ENCODE measurements around the gene DOHH.
A peak's percentile ranks its signal among the peaks of the same experiment; 100 is the strongest.

Gene DOHH

DNA sequence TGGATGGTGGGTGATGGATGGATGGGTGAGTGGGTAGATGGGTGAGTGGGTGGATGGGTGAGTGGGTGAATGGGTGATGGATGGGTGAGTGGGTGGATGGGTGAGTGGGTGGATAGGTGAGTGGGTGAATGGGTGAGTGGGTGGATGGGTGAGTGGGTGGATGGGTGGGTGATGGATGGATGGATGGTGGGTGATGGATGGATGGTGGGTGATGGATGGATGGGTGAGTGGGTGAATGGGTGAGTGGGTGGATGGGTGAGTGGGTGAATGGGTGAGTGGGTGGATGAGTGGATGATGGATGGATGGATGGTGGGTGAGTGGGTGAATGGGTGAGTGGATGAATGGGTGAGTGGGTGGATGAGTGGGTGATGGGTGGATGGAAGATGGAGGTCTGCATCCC is 23.0 kb downstream of the DOHH start:
- DNase-seq: no peak

DNA sequence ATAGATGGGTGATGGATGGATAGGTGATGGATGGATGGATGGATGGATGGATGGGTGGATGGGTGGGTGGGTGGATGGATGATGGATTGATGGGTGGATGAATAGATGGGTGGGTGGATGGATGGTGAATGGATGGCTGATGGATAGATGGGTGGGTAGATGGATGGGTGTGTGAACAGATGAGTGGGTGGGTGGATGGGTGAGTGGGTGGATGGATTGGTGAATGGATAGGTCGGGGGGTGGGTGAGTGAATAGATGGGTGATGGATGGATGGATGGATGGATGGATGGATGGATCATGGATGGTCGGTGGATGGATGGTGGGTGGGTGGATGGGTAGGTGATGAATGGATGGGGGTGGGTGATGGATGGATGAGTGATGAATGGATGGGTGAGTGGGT is 23.6 kb downstream of the DOHH start:
- no peak for DNase-seq

DNA sequence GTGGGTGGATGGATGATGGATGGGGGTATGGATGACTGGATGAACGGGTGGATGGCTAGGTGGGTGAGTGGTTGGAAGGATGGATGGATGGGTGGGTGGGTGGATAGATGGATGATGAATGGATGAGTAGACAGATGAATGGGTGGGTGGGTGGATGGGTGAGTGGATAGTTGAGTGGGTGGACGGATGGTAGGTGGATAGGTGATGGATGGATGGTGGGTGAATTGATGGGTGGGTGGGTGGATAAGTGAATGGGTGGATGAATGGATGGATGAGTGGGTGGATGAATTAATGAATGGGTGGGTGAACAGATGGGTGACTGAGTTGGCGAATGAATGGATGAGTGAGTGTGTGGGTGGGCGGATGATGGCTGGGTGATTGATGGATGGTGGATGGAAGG is 25.0 kb downstream of the DOHH start:
- no peak for DNase-seq

DNA sequence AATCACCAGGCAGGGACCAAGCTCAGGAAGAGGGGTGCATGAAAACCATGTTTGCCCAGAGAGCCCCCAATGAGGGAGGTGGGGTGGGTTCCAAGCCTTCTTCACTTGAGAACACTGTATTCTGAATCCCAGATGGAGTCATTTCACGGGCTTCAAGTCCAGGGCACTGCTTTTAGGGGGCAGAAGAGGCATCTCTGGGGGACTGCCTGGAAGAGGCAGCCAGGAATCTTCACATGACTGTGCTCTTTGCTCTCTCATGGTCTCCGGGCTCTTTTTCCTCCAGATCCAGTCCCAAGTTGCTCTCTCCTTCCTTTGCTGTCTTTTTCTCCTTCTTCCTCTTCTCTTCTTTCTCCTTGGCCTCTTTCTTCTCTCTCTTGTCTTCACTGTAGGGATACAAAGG is 25.9 kb downstream of the DOHH start:
- DNase-seq: no peak

DNA sequence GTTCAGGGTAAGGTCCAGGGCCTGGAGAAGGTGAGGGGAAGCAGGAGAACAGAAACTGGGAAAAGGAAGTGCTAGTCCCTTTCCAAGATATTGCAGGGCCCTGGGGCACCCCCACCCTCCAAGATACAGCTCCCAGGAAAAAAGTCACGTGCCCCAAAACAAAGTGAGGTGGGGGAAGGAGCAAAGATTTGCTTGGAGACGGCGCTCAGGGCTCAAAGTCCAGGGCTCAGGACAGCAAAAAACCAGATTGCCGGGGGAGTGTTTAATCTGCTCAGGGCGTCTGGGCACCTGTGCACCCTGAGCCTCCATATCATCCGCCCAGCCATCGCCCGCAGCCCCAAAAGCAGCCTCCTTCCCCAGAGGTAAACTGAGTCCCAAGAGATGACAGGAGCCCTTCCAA is 26.5 kb downstream of the DOHH start:
- no peak for DNase-seq

DNA sequence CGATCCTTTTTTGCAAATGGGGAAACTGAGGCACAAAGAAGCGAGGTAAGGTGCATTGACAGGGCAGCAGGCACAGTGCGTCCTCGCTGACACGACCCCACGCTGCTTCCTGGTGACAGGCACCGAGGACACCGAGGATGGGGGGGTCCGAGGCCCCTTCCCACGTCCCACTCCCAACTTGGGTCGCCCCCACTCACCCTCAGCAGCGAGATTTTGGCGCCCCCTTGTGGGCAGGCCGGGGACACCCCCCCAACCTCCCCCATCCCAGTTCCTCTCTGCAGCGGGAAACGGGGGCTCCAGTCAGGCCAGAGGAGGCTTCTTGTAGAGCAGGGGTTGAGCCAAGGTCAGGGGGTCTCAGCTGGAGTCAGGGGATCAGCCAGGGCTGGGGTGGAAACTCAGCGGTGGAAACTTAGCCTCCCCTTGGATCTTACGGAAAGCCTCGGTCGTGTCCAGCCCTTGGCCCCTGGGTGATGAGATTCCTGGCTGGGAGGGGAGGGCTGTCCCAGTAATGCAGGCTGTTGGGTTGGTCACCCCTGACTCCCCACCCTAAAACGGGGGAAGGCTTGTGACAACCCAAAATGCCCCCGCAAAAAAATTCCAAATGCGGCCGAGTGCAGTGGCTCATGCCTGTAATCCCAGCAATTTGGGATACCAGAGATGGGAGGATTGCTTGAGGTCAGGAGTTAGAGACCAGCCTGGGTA is 28.4 kb downstream of the DOHH start:
- DNase-seq: peak in 5 of 6 experiments; percentile 12 to 35 (median 23)

DNA sequence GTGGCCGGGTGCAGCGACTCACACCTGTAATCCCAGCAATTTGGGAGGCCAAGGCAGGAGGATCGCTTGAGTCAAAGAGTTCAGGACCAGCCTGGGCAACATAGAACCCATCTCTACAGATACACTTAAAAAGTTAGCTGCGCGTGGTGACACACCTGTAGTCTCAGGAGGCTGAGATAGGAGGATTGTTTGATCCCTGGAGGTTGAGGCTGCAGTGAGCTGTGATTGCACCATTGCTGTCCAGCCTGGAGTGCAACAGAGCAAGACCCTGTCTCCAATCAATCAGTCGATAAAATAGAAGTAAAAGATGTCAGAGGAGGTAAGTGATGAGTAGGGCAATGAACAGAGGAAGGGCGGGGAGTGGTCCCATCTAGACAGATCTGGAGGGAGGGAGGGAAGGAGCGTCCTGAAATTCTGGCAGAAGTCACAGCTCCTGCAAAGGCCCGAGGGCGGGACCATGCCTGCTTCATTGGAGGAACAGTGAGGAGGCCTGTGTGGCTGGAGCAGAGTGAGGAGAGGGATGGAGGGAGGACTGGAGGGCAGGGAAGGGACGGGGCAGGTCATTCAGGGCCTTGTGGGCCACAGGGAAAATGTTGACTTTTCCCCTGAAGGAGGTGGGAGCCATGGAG is 29.9 kb downstream of the DOHH start:
- DNase-seq: no peak

DNA sequence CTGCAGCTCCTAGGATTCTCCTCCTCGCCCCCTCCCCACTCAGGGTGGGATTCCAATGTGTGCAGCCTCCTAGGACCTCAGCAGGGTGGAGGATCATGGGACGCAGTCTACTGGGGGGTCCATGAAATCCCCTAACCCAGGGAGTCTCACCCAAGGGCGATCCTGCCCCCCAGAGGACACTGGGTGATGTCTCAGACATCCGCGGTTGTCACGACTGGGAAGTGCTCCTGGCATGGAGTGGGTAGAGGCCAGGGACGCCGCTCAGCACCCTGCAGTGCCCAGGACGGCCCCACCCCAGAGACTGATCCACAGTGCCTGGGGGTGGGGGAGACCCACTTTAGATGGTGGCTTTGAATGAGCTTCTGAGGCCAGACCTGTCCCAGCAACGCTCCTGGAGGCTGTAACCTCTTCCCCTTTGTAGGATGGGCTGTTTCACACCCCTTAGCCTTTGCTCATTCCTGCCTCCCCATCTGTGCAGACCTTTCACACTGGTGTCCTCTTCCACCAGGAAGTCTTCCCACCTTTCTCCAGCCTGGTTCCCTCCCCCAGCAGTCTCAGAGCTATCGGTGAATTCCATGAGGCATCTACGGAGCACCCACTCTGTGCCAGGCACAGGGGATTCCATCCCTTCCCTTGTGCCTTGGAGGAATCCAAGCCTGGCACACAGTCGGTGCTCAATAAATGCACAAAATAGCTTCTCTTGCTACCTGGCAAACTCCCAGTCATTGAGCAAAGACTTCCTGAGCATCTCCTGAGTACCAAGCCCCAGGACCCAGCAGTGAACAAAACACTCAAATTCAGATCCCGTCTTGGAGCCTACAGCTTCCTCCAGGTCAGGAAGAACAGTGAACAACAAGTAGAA is 30.6 kb downstream of the DOHH start:
- DNase-seq: no peak

DNA sequence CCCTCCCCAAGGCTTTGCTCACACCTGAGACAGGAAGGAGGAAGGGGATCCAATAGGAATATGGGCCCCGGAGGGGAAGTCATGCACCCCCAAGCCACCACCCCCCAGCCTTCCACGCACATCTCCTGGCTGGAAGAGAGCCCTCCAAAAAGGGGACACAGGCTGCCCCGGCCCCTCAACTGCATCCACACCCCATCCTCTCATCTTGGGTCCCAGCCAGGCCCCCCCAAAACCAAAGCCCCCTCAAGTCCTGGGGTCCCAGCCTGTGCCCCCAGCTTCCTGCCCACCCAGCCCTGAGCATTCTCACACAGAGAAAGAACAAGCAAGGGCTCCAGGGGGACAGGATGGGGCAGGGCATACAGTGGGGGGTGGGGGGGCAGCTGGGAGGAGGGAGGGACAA is 32.3 kb downstream of the DOHH start:
- no peak for DNase-seq

DNA sequence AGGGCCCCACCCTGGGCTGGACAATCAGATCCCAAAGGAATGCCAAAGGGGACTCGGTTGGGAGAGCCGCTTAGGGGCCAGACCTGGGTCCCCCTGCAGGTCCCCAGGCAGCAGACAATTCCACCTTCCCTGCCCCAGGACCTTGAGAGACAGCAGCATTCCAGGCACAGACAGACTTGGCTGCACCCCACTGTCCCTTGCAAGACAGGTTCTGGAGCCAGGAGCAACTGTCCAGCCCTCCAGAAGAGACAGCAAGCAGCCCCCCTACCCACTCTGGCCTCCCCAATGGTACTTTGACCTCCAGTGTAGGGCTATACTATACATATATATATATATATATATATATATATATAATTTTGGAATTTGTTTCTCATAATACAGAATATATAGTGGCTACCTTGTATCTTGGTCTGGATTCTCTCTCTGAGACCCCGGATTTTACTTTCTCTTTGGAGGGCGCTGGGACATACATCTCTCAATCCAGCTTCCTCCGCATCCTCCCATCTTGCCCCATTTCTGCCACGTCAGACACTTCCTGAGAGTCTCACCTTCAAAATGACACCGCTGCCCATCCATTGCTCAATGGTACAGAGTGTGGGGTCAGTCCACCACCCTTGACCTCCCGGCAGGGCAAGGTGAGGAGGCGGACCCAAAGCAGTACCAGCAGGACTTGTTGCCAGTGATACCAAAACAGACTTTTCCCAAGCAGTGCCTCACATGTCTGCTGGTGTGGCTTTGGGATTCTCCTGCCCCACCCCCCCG is 32.9 kb downstream of the DOHH start:
- no peak for DNase-seq

DNA sequence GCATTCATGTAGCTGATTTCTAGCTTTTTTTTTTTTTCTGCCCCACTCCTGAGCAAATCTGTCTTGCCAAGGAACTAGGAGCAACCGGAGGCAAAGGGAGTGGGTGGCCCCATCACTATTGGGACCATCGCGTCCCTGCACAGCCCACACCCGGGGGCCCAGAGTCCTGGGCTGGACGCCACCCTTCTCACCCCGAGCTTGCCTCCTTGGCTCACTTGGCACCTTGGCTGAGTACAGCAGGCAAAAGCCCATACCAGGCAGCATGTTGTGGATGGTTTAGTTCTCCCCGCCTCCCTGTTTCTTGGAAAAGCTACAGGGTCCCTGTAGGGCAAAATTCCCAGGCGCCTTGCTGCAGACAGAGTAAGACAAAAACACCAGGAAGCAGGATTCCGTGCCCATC is 33.8 kb downstream of the DOHH start:
- DNase-seq: no peak

DNA sequence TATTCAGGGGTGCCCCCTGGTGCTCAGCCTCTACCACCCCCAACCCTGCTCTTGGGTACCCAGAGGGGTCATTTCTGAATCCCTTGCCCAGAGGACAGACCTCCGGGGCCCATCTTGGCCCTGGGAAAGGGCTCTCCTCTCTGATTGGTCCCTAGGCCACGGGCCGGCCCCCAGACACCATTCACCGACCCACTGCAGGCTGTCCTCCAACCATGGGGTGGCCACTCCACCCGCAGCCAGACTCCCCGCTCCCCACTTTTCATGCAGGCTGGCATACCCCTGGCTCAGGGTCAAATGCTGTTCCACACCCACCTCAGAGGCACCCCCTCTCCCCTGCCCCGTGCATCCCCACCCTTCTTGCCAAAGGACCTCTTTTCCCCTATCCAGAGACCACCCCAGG is 34.9 kb downstream of the DOHH start:
- no peak for DNase-seq

DNA sequence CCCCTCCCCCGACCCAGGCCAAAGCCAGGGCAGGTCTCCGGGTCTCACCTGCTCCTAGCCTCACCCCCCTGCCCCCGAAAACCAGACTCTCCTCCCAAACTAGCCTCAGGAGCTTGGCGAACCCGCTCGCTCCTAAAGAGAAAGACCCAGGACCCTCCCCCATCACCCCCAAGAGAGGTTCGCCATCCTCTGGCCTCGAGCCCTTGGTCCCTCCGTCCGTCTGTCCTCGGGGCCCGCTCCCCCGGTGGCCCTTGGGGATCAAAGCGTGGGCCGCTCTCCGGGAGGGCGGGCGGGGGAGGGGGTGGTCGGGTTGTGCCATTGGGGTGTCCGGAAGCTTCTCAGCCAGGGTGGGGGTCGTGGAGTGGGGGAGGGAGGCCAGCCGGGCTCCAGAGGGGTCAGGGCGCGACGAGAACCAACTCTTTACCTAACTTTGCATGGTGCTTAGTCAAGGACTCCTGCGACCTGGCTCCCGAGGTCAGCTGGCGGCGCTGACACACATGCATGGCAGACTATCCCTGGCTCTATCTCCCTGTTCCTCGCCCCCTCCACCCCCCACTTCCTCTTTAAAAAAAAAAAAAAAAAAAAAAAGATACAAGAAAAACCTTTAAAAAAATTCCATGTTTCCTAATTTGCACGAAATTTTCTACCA is 35.8 kb downstream of the DOHH start:
- no peak for DNase-seq

DNA sequence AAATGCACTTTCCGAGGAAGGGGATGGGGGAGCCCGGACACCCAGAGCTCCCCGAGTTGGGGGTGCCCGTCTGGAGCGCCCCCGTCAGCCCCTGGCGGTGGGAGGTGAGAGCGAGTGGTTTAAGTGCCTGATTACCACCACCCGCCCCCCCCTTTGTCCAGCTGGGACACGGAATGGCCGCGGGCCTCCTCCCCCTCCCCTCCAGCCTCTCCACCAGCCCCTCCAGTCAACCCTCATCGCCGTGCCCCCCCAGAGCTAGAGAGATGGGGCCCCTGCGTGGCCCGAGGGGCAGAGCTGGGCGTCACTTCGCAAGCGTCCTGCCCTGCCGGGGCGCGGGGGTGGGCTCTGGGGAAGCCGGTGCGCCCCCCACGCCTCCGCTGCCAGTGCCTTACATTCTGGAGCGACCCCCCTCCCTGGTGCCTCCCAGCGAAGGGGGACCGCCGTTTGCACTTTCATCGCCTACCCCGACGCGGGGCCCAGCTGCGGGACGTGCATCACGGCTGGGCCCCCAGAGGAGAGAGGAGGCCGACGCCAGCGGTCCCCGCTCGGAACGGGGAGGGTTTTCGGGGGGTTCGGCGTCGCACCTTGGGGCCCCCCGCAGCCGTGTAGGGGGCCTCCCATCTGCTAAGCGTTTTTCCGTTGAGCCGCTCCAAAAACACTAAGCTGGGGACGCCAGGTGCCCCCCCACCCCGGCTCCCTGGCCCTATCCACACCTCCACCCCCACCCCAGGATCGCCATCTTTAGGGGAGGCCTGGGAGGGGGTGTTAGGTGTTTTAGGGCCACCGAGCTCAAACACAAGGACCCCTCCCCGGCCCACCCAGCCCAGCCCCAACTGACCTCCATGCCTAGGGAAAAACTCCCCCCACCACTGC is 36.5 kb downstream of the DOHH start:
- DNase-seq: no peak

DNA sequence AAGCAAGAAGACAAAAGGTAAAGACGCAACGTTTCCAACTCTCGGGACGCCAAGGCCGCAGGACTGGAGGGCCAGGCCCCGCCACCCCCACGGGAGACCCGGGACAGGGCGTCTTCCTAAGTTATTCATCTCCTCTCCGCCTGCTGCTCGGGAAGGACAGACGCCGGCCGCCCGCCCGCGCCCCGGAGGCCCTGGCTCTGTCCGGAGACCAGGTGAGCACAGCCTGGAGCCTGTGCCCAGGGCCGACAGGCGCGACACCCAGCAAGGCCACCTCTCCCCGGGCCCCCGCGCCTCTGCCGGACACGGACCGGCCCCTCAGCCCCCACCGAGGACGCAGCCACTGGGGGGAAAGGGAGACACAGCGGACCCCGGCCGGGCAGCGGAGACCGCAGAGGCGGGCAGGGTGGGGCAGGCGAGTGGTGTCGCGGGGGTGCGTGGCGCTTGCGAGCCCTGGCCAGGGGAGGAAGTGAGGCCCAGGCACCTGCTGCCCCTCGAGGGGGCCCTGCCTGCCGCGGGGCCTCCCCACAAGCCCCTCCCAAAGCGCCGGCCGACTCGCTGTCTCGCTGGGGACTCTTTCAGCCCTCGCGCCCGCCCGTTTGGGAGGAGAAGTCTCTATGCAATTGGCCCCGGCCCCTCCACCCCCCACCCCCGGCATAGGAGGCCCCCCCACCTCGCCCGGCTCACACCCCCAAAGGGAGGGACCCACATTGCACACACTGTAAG is 37.3 kb downstream of the DOHH start:
- no peak for DNase-seq

DNA sequence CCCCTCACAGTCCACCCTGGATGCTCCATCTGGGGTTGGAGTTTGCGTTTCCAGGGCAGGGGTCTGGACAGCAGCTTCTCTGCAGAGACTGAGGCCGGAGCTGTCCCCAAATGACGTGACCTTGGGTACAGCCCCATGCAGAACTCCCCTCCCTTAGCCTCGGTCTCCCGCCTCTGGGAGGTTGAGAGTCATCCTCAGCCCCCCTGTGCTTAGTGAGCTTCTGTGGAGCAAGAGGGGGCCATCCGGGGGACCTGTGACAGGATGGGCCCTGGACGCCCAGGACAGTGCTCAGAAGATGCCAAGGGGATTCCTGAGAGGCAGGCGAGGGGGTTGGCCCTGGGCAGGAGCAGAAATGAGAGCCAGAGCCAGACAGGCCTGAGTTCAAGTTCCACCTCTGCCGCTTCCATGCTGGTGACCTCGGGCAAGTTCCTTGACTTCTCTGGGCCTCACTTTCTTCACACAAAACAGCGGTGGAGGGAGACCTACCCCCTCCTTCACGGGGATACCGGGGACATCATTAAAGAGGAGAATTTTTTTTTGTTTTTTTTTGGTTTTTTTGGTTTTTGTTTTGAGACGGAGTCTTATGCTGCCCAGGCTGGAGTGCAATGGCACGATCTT is 40.4 kb downstream of the DOHH start:
- no peak for DNase-seq

DNA sequence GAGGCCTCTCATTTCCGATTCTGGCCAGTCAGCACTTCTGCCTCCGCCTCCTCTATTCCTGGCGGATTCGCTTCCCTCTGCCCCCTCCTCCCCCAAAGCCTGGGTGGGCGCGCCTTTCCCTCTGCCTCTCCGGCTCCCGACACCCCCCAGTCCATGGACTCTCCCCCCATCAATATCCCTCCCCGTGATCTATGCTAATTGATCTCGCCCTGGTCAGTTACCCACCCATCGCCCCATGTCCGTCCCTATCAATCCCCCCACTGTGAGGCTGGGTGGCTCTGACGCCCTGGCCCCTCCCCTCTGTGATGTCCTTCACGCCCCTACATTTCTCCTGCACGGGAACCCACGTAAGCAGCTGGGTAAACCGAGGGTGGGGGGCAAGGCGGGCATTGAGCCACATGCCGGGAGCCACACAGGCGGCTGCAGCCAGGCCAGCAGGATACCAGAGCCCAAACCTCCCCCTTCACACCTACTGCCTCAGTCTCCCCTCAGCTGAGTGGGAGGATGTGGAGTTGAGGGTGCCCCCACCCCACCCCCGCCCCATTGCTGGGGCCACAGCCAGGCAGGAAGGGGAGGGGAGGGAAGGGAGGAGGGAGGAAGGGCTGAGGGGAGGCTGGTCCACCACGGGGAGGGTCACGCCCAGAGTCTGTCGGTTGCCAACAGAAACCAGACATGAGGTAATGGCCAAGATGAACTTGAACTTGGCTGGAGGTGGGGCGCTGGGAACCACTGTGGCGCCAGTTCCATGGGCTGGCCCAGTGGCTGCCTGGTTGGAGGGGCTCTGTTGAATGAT is 41.2 kb downstream of the DOHH start:
- no peak for DNase-seq

DNA sequence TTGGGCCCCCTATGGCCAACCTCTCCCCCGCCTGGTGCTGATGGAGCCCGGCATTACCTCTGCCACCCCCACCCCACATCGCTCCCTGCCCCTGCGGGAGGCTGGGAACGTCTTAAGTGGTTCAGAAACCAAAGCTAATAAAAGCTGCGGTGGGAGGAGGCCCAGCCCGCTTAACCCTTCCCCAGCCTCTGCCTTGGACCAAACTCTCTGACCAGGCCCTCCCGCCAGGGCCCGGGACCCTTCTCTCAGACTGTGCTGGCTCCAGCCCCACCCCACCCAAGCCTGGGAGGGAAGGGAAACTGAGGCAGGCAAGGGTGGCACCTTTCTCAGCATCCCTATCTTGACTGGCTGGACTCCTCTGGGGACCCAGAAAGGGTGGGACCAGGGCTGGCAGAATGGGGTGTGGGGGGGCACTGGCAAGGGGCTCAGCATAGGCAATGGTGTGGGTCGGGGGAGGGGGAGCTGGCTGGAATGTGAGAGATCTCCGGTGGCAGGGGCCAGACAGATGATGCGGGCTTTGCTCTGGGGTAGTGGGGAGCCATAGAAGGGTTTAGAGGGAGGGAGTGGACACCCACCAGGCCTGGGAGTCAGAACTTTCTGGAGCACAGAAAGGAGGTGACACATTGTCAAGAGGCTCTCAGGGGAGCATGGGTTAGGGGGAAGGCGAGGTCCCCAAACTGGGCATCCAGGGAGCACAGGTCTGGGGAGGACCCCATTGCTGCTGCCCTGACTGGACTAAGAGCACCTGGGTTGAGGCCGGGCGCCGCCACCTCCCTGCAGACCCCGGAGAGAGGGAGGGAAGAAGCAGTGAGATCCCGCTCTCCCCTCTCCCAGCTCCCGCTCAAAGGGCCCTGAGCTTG is 42.0 kb downstream of the DOHH start:
- no peak for DNase-seq
